WTC11 (cell line): ENCODE measurements around the gene STK32C. TPM values are rescaled to one million over a fixed set of nuclear protein-coding genes. Genes with fewer than 3 reads are reported as not detected.

ENCODE experiments used
- ATAC-seq: fragments of 200-7000 bp; cut with Tn5 transposase; 2 replicates; pipeline ENCODE4 v1.10.0; 2021; ENCODE audit warnings: mild to moderate bottlenecking, moderate library complexity
- CTCF ChIA-PET: fragments of 300-600 bp; sonication (Branson Sonifier 250); formaldehyde crosslinking; loops from one replicate; lab custom pipeline; 2021; ENCODE audit warnings: antibody characterized with exemption; lab: Charles Lee
- POLR2A ChIA-PET: fragments of 350-600 bp; sonication (Branson Sonifier 250); formaldehyde crosslinking; loops from one replicate; lab custom pipeline; 2021; ENCODE audit warnings: antibody characterized with exemption; lab: Charles Lee
- DNase-seq: peaks from one replicate; pipeline ENCODE4 v3.0.0; 2021; ENCODE audit warnings: low spot score
- H3K27ac Mint-ChIP-seq: 2 replicates; pipeline ENCODE4 v1.8.0; 2021; ENCODE audit warnings: mixed read lengths
- H3K27me3 Mint-ChIP-seq: 2 replicates; pipeline ENCODE4 v1.8.0; 2021; ENCODE audit warnings: low read depth, mild to moderate bottlenecking, moderate library complexity, mixed read lengths
- H3K36me3 Mint-ChIP-seq: 2 replicates; pipeline ENCODE4 v1.8.0; 2021; ENCODE audit warnings: mixed read lengths
- H3K4me1 Mint-ChIP-seq: 2 replicates; pipeline ENCODE4 v1.8.0; 2022; ENCODE audit warnings: mixed read lengths
- H3K4me3 Mint-ChIP-seq: 2 replicates; pipeline ENCODE4 v1.8.0; 2021; ENCODE audit warnings: mild to moderate bottlenecking, moderate library complexity, mixed read lengths
- H3K9me3 Mint-ChIP-seq: 2 replicates; pipeline ENCODE4 v1.8.0; 2021; ENCODE audit warnings: mixed read lengths
- AFF4 ChIP-seq: sonication (generic); formaldehyde crosslinking; IDR thresholded peaks from 2 replicates; pipeline ENCODE4 v1.8.1; 2023; ENCODE audit warnings: mild to moderate bottlenecking, missing genetic modification reagents, borderline replicate concordance
- CDX4 ChIP-seq: fragments of 250-450 bp; sonication (Bioruptor Pico); IDR thresholded peaks from 2 replicates; pipeline ENCODE4 v1.9.0; 2021; ENCODE audit warnings: moderate library complexity, mild to moderate bottlenecking, inconsistent platforms, borderline replicate concordance
- E2F4 ChIP-seq: sonication (generic); formaldehyde crosslinking; IDR thresholded peaks from 2 replicates; pipeline ENCODE4 v1.8.1; 2022; ENCODE audit warnings: low read depth, mild to moderate bottlenecking, moderate library complexity, missing genetic modification reagents, borderline replicate concordance
- ELF4 ChIP-seq: sonication (generic); formaldehyde crosslinking; IDR thresholded peaks from 2 replicates; pipeline ENCODE4 v1.8.1; 2022; ENCODE audit warnings: low read depth, mild to moderate bottlenecking, moderate library complexity, missing genetic modification reagents
- EMX1 ChIP-seq: fragments of 250-450 bp; sonication (Bioruptor Pico); IDR thresholded peaks from 2 replicates; pipeline ENCODE4 v1.8.0; 2021; ENCODE audit warnings: mild to moderate bottlenecking
- ESRRA ChIP-seq: sonication (generic); formaldehyde crosslinking; IDR thresholded peaks from 2 replicates; pipeline ENCODE4 v1.8.1; 2022; ENCODE audit warnings: mild to moderate bottlenecking, missing genetic modification reagents, borderline replicate concordance
- IRF1 ChIP-seq: sonication (generic); formaldehyde crosslinking; IDR thresholded peaks from 2 replicates; pipeline ENCODE4 v1.8.0; 2023; ENCODE audit warnings: missing genetic modification reagents
- JUN ChIP-seq: sonication (generic); formaldehyde crosslinking; IDR thresholded peaks from 2 replicates; pipeline ENCODE4 v1.8.0; 2023; ENCODE audit warnings: mild to moderate bottlenecking, missing genetic modification reagents
- MLX ChIP-seq: sonication (generic); formaldehyde crosslinking; IDR thresholded peaks from 2 replicates; pipeline ENCODE4 v1.8.1; 2023; ENCODE audit warnings: mild to moderate bottlenecking, missing genetic modification reagents, moderate library complexity
- MXD4 ChIP-seq: fragments of 250-450 bp; sonication (Bioruptor Pico); IDR thresholded peaks from 2 replicates; pipeline ENCODE4 v1.8.0; 2021; ENCODE audit warnings: mild to moderate bottlenecking, moderate library complexity, borderline replicate concordance
- MYBL2 ChIP-seq: sonication (generic); formaldehyde crosslinking; IDR thresholded peaks from 2 replicates; pipeline ENCODE4 v1.8.1; 2023; ENCODE audit warnings: mild to moderate bottlenecking, moderate library complexity, missing genetic modification reagents
- NFYB ChIP-seq: sonication (generic); formaldehyde crosslinking; conservative IDR thresholded peaks from 2 replicates; pipeline ENCODE4 v1.8.0; 2022; ENCODE audit warnings: low read depth, missing genetic modification reagents
- NR1H2 ChIP-seq: sonication (generic); formaldehyde crosslinking; IDR thresholded peaks from 2 replicates; pipeline ENCODE4 v1.9.0; 2021; ENCODE audit warnings: mild to moderate bottlenecking, moderate library complexity, missing genetic modification reagents
- SMAD4 ChIP-seq: sonication (generic); formaldehyde crosslinking; IDR thresholded peaks from 2 replicates; pipeline ENCODE4 v1.8.0; 2022; ENCODE audit warnings: mild to moderate bottlenecking, missing genetic modification reagents
- SOX15 ChIP-seq: fragments of 250-450 bp; sonication (Bioruptor Pico); IDR thresholded peaks from 2 replicates; pipeline ENCODE4 v1.9.0; 2021; ENCODE audit warnings: mild to moderate bottlenecking
- ZBTB43 ChIP-seq: sonication (generic); formaldehyde crosslinking; IDR thresholded peaks from 2 replicates; pipeline ENCODE4 v1.8.1; 2023; ENCODE audit warnings: mild to moderate bottlenecking, missing genetic modification reagents
- ZNF138 ChIP-seq: sonication (generic); formaldehyde crosslinking; conservative IDR thresholded peaks from 2 replicates; pipeline ENCODE4 v1.8.1; 2022; ENCODE audit warnings: mild to moderate bottlenecking, moderate library complexity, missing genetic modification reagents
- ZNF416 ChIP-seq: fragments of 250-450 bp; sonication (Bioruptor Pico); IDR thresholded peaks from 2 replicates; pipeline ENCODE4 v1.9.0; 2021; ENCODE audit warnings: mild to moderate bottlenecking, inconsistent platforms
- ZNF423 ChIP-seq: fragments of 250-450 bp; sonication (Bioruptor Pico); IDR thresholded peaks from 2 replicates; pipeline ENCODE4 v2.1.2; 2022; ENCODE audit warnings: mild to moderate bottlenecking, moderate library complexity
- ZNF425 ChIP-seq: fragments of 250-450 bp; sonication (Bioruptor Pico); conservative IDR thresholded peaks from 2 replicates; pipeline ENCODE4 v1.9.0; 2021; ENCODE audit warnings: mild to moderate bottlenecking
- ZNF512 ChIP-seq: sonication (generic); formaldehyde crosslinking; IDR thresholded peaks from 2 replicates; pipeline ENCODE4 v1.8.1; 2022; ENCODE audit warnings: missing genetic modification reagents, borderline replicate concordance
- total RNA-seq: library from RNA; stranded (reverse); gene quantifications from 3 replicates; pipeline ENCODE4 v1.2.3, GENCODE V29; 2021

Gene STK32C
- total RNA-seq, 1 experiment from 2014 or later = 20.7 TPM

GRCh38 chr10:132331601-132332432 lies 24.1 kb upstream of the STK32C start, which contains the start of gene LRRC27 (continued):
- no peak for TF ChIP-seq NFYB
- TF ChIP-seq ZNF416 (CRISPR knock-in tag) = no peak
- TF ChIP-seq ZNF138 = peak; percentile 93
- TF ChIP-seq ZBTB43 = no peak; the same call in 1 of the 2 replicates
- TF ChIP-seq MXD4 = no peak
- TF ChIP-seq, all 79 proteins: peak for 32

- POLR2A ChIA-PET = interaction anchor here (0.7 kb wide), 1 partner anchor 29 kb away, joined by 4 read pairs; no protein-coding TSS in a partner anchor
- peaks cover 12% of the 10 kb centered on the region for H3K27me3 Mint-ChIP-seq
Observed at GRCh38 chr10:132330486-132330833, 22.7 kb upstream of the STK32C start.

More at GRCh38 chr10:132330486-132330833, 22.7 kb upstream of the STK32C start:
- CTCF ChIA-PET = interaction anchor here (0.7 kb wide), 1 partner anchor 30 kb away, joined by 3 read pairs; no protein-coding TSS in a partner anchor
- Mint-ChIP-seq H3K4me1 (peaks cover 36% of the 10 kb centered on the region), H3K36me3 (peaks cover 23% of the 10 kb centered on the region), H3K9me3 (0 out of 2 replicates have a peak, but pooled peaks cover 6% of the 10 kb centered on the region), H3K27ac (no peak overlapping the region), H3K4me3 (peak overlapping the region; percentile 92)
- DNase-seq (no peak), ATAC-seq (no peak)
- TF ChIP-seq ELF4 = no peak
- no peak for TF ChIP-seq EMX1 (CRISPR knock-in tag)
- no peak for TF ChIP-seq SOX15 (CRISPR knock-in tag)
- no peak for TF ChIP-seq ZNF512 (CRISPR knock-in tag)
- no peak for TF ChIP-seq JUN (CRISPR knock-in tag)
- no peak for TF ChIP-seq AFF4 (CRISPR knock-in tag)
- TF ChIP-seq IRF1 (CRISPR knock-in tag) = no peak
- no peak for TF ChIP-seq ZNF423 (CRISPR knock-in tag)
- no peak for TF ChIP-seq MLX
- TF ChIP-seq E2F4 (CRISPR knock-in tag) = no peak
- no peak for TF ChIP-seq ESRRA (CRISPR knock-in tag)
- no peak for TF ChIP-seq NR1H2 (CRISPR knock-in tag)
- no peak for TF ChIP-seq SMAD4 (CRISPR knock-in tag)
- TF ChIP-seq MYBL2 (CRISPR knock-in tag) = no peak
- no peak for TF ChIP-seq CDX4 (CRISPR knock-in tag)
- TF ChIP-seq ZNF416 (CRISPR knock-in tag) = no peak
- no peak for TF ChIP-seq ZNF425
